NCI-H748 (cell line): ENCODE data around the gene PTN.
A peak's percentile ranks its signal among the peaks of the same experiment; 100 is the strongest.
"Not testable (repeated sequence)": the region's sequence is repeated elsewhere in the genome, so short reads cannot be mapped to it uniquely, and the experiment has no call there.

Source experiments
- DNase-seq: peaks from one replicate; lab custom pipeline; 2025; ENCODE audit not compliant: unreplicated experiment; lab: John Stamatoyannopoulos, UW

Gene PTN

GRCh38 chr7:137268001-137268865 lies 75.3 kb downstream of the PTN start:
- not testable (repeated sequence) for DNase-seq

- peak; percentile 64 for DNase-seq
Observed at GRCh38 chr7:137266764-137267163, 76.8 kb downstream of the PTN start.

- DNase-seq: not testable (repeated sequence)
Observed at GRCh38 chr7:137265480-137265879, 78.1 kb downstream of the PTN start.

GRCh38 chr7:137262599-137262998 lies 80.9 kb downstream of the PTN start:
- DNase-seq: no peak

GRCh38 chr7:137258552-137258951 lies 85.0 kb downstream of the PTN start:
- DNase-seq: no peak

DNA sequence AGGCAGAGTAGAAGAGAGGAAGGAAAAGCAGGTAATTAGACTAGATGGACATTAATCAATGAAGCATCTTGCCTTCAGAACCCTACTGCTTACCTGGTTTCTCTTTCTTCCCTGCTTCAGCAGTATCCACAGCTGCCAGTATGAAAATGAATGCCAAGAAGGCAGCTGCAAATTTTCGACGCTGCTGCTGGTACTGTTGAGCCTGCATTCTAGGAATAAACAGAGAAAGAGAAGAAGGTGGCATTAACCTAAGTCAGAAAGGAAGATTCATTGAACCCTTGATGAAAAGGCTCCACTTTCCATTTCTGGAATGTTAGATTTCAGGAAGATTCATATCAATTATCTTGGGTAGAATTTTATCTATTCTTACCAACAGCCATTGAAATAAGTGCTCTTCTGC lies 88.8 kb downstream of the PTN start:
- DNase-seq: no peak

DNA sequence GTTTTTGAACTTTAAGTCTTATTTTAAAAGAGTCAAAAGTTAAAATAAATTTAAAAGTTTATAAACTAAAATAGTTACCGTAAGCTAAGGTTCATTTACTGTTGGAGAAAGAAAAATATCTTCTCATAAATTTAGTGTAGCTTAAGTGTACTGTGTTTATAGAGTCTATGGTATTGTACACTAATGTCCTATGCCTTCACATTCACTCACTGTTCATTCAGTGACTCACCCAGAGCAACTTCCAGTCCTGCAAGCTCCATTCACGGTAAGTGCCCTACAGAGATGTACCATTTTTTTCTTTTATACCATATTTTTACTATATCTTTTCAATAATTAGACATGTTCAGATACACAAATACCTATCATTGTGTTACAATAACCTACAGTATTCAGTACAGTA lies 97.6 kb downstream of the PTN start:
- no peak for DNase-seq

GRCh38 chr7:137245186-137245585 lies 98.3 kb downstream of the PTN start:
- DNase-seq: no peak

GRCh38 chr7:137243741-137244140 lies 99.8 kb downstream of the PTN start:
- DNase-seq: no peak

- no peak for DNase-seq
Observed at GRCh38 chr7:137242616-137243015, 100.9 kb downstream of the PTN start.

DNA sequence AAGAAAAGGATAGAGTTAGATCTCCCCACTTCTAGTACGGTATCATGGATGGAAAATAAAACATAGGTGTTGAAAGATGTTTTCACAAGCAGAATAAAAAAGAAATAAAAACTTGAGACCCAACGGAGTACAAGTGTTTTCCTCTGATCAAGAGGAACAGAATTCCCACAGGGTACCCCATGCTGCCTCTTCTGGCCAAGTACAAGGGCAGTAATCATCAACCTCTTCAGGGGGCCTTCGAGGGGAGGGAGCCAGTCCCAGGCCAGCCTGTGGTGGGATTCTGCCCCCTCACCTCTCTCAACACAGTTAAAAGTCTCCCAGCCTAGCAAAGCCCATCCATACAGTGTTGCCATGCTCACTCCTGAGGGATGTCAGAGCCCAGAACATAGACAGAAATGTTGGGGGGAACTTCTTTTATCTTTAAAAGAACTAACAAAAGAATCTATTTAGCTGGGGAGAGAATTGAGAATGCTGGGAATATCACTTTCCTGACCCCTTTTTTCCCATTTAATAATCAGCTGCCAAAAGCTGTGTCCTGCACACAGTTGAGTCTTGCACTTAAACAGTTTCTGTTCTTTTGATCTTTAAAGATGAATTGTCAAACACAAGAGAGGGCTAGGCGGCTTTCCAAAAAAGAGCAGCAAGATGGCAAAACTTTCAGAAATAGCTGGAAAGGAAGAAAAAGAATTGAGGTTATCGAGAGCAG lies 101.7 kb downstream of the PTN start:
- DNase-seq: no peak

GRCh38 chr7:137239186-137239585 lies 104.3 kb downstream of the PTN start:
- DNase-seq: not testable (repeated sequence)

DNA sequence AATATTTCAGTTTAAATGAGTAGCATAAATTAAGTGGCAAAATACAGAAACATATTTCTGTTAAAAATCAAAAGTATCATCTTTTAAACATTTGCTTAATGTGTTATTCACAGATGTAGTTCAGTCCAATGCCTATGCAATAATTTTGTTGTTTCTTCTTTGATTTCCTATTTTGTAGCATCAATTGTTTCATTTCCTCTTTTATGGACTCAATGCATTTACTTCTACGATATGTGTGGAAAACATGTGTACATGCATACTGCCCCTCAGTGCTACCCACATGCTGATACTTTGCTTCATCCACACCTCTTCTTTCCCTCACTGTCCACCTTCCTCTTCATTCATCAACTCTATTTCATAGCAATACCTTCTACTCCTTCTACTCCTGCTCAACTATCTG lies 108.1 kb downstream of the PTN start:
- DNase-seq: no peak

DNA sequence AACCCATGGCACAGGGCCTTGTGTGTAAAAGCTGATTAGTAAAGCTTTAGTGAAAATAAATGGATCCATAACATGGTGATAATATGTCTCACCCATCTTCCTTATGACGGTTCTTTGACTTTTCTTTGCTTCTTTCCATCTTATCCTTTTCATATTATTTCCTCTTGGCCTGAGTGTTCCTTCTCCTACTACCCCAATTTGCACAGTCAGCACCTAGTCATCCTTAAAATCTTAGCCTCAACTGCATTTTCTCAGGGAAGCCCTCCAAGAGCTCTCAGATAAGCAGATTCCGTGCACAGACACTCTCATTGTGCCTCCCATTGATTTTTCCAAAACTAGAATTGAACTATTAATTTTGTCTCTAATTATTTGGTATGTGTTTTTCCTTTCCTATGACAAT lies 112.4 kb downstream of the PTN start:
- DNase-seq: no peak

- DNase-seq: no peak
Observed at GRCh38 chr7:137221467-137221866, 122.1 kb downstream of the PTN start.

- no peak for DNase-seq
Observed at GRCh38 chr7:137213744-137214143, 129.8 kb downstream of the PTN start.

GRCh38 chr7:137209151-137209817 lies 134.2 kb downstream of the PTN start:
- DNase-seq: no peak

DNA sequence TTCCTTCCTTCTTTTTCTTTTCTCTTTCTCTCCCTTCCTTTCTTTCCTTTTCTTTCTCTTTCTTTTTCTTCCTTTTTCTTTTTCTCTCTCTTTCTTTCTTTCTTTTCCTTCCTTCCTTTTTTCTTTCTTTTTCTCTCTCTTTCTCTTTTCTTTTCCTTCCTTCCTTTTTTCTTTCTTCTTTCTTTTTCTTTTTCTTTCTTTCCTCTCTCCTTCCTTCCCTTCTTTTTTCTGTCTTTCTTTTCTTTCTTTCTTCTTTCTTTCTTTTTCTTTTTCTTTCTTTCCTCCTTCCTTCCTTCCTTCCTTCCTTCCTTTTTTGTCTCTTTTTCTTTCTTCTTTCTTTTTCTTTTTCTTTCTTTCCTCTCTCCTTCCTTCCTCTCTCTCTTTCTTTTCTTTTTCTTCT lies 136.8 kb downstream of the PTN start:
- no peak for DNase-seq

DNA sequence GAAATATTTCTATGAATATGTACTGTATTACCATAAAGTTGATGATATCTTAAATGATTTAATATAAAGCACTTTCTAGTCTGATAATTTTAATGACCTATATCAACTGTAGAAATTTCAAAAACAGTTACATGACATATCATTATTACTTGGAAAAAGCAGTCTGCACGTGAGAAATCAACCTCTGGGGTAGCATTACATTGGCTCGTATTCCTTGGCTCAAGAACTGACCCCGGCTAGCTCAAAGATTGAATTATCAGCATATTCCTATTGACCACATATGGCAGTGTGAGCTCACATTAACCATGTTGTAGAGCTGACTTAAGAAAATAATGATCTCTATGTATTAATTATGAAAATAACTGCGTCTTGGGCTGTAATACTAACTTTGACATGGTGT lies 139.3 kb downstream of the PTN start:
- no peak for DNase-seq

- DNase-seq: no peak
Observed at GRCh38 chr7:137203351-137203750, 140.2 kb downstream of the PTN start.

GRCh38 chr7:137196648-137197047 lies 146.9 kb downstream of the PTN start:
- DNase-seq: no peak

GRCh38 chr7:137195996-137196395 lies 147.5 kb downstream of the PTN start:
- DNase-seq: no peak
